K562 (cell line): ENCODE measurements around the gene INTS2. TPM values are rescaled to one million over a fixed set of nuclear protein-coding genes. Genes with fewer than 3 reads are reported as not detected.

Experiments used
- EZH2 ChIP-seq: IDR thresholded peaks from 2 replicates; pipeline ENCODE4 v1.6.1; 2012; ENCODE audit warnings: low read depth, mild to moderate bottlenecking, inconsistent platforms, low read length, borderline replicate concordance
- FOS ChIP-seq: IDR thresholded peaks from 3 replicates; pipeline ENCODE4 v1.6.1; 2011; ENCODE audit not compliant: insufficient read length; ENCODE audit errors: extremely low read depth
- FOXA1 ChIP-seq: fragments of 450-650 bp; IDR thresholded peaks from 2 replicates; pipeline ENCODE4 v1.6.1; 2016; ENCODE audit warnings: mild to moderate bottlenecking, borderline replicate concordance
- FOXA3 ChIP-seq, 2 experiments: fragments of 450-650 bp in 1 of 2; sonication (generic) in 1 of 2; formaldehyde crosslinking; IDR thresholded peaks in 1 of 2; conservative IDR thresholded peaks in 1 of 2; 2 replicates each; pipeline versions ENCODE4 v1.4.0 to v1.8.0; 2020 to 2022; ENCODE audit warnings: mild to moderate bottlenecking in 2 of 2, missing genetic modification reagents in 1 of 2
- GMEB1 ChIP-seq: fragments of 250-450 bp; sonication (Bioruptor Pico); IDR thresholded peaks from 2 replicates; pipeline ENCODE4 v1.4.0; 2020; ENCODE audit warnings: mild to moderate bottlenecking
- GTF2A2 ChIP-seq: IDR thresholded peaks from 2 replicates; pipeline ENCODE4 v1.6.1; 2016; ENCODE audit warnings: mild to moderate bottlenecking, missing genetic modification characterization, missing compliant biosample characterization
- HDAC8 ChIP-seq: fragments of 450-650 bp; IDR thresholded peaks from 2 replicates; pipeline ENCODE4 v1.6.1; 2016; ENCODE audit warnings: mild to moderate bottlenecking, missing genetic modification characterization, moderate library complexity, missing compliant biosample characterization
- LEF1 ChIP-seq: fragments of 450-650 bp; IDR thresholded peaks from 2 replicates; pipeline ENCODE4 v1.6.1; 2016; ENCODE audit warnings: mild to moderate bottlenecking
- NELFE ChIP-seq: IDR thresholded peaks from 2 replicates; pipeline ENCODE4 v1.6.1; 2011; ENCODE audit warnings: mild to moderate bottlenecking; ENCODE audit not compliant: insufficient read depth, insufficient read length
- NFE2L1 ChIP-seq: fragments of 450-650 bp; IDR thresholded peaks from 2 replicates; pipeline ENCODE4 v1.6.1; 2016; ENCODE audit warnings: missing genetic modification characterization, low read depth, mild to moderate bottlenecking, missing compliant biosample characterization, moderate library complexity, borderline replicate concordance
- POLR2H ChIP-seq: IDR thresholded peaks from 2 replicates; pipeline ENCODE4 v1.6.1; 2016; ENCODE audit warnings: missing genetic modification characterization, low read depth, mild to moderate bottlenecking, control low read depth, missing compliant biosample characterization, moderate library complexity
- SIRT6 ChIP-seq: IDR thresholded peaks from one replicate; pipeline ENCODE4 v1.6.1; 2012; ENCODE audit warnings: low read depth, mild to moderate bottlenecking, control low read depth, inconsistent platforms, low read length, moderate library complexity
- TARDBP ChIP-seq: fragments of 450-650 bp; IDR thresholded peaks from 2 replicates; pipeline ENCODE4 v1.6.1; 2016
- TCF7 ChIP-seq: sonication (generic); IDR thresholded peaks from 2 replicates; pipeline ENCODE4 v1.6.1; 2016; ENCODE audit warnings: antibody characterized with exemption, borderline replicate concordance
- ZKSCAN8 ChIP-seq: fragments of 200-800 bp; sonication (Bioruptor generic); IDR thresholded peaks from 2 replicates; pipeline ENCODE4 v1.6.1; 2016; ENCODE audit warnings: missing genetic modification characterization, missing compliant biosample characterization
- ZNF133 ChIP-seq: fragments of 250-450 bp; sonication (Bioruptor Pico); IDR thresholded peaks from 2 replicates; pipeline ENCODE4 v1.4.0; 2020; ENCODE audit warnings: mild to moderate bottlenecking
- ZNF212 ChIP-seq: fragments of 450-650 bp; formaldehyde crosslinking; IDR thresholded peaks from 2 replicates; pipeline ENCODE4 v1.4.0; 2020; ENCODE audit warnings: mild to moderate bottlenecking
- ZNF445 ChIP-seq: fragments of 250-450 bp; sonication (Bioruptor Pico); IDR thresholded peaks from 2 replicates; pipeline ENCODE4 v1.4.0; 2020; ENCODE audit warnings: low read depth, mild to moderate bottlenecking, moderate library complexity
- ZNF507 ChIP-seq: conservative IDR thresholded peaks from 2 replicates; pipeline ENCODE4 v1.6.1; 2017; ENCODE audit warnings: missing genetic modification characterization, missing compliant biosample characterization
- ZNF518B ChIP-seq: fragments of 250-450 bp; sonication (Bioruptor Pico); IDR thresholded peaks from 2 replicates; pipeline ENCODE4 v1.5.0; 2021; ENCODE audit warnings: mild to moderate bottlenecking, moderate library complexity
- ZNF695 ChIP-seq: fragments of 450-650 bp; formaldehyde crosslinking; IDR thresholded peaks from 2 replicates; pipeline ENCODE4 v1.4.0; 2020; ENCODE audit warnings: mild to moderate bottlenecking, moderate library complexity
- polyA plus RNA-seq, 8 experiments: library from polyadenylated mRNA; depleted of rRNA in 4 of 8; stranded (reverse) in 5 of 8; unstranded in 3 of 8; fragments of >200 nt; fragmentation: Nextera tagmentation in 2 of 8; fragmentation: Illumina TruSeq in 1 of 8; extraction: Ambion mirVana in 2 of 8; extraction: Trizol in 1 of 8; gene quantifications; 2 replicates each; pipeline versions ENCODE4 v1.2.1 to v1.2.3, GENCODE V29; 2011 to 2014; ENCODE audit warnings: inconsistent platforms in 1 of 8, missing spikeins in 1 of 8
- total RNA-seq, 7 experiments: library from RNA; depleted of rRNA in 6 of 7; stranded (reverse); fragments of >200 nt in 6 of 7; fragmentation: Illumina TruSeq in 2 of 7; extraction: Trizol in 2 of 7; gene quantifications; 2 replicates each; pipeline versions ENCODE4 v1.2.1 to v1.2.3, GENCODE V29; 2011 to 2021; ENCODE audit warnings: low replicate concordance in 1 of 7
- TF ChIP-seq, protein P1 (sequence below), 2 experiments: fragments of 450-650 bp; conservative IDR thresholded peaks; 2 replicates each; pipeline ENCODE4 v1.6.1; 2017; ENCODE audit warnings: mild to moderate bottlenecking in 2 of 2, moderate library complexity in 2 of 2

The INTS2 gene
- total and polyA plus RNA-seq, 9 of the 15 experiments (the other 6 are each of a cell fraction or from before 2014, with no cell fraction given) = 4.8 to 24.7 (median 12.8) TPM

GRCh38 chr17:61862975-61863800 lies 64.6 kb downstream of the INTS2 start, which contains the start of gene BRIP1 (continued):
- no peak for TF ChIP-seq GMEB1 (CRISPR knock-in tag)
- no peak for TF ChIP-seq ZNF507 (tag)
- peak; percentile 88 for TF ChIP-seq FOS
- no peak for TF ChIP-seq ZNF212
- no peak for TF ChIP-seq FOXA1
- TF ChIP-seq GTF2A2 (tag) = no peak
- TF ChIP-seq NFE2L1 (tag) = no peak
- TF ChIP-seq ZNF695 (CRISPR knock-in tag) = no peak
- 0 out of 2 replicates have a peak, but pooled peaks have one; percentile 26 for TF ChIP-seq LEF1
- no peak for TF ChIP-seq SIRT6
- TF ChIP-seq TARDBP = no peak
- peak; percentile 27; the same call in 1 of the 2 replicates for TF ChIP-seq TCF7
- peak; percentile 83 for TF ChIP-seq POLR2H
- TF ChIP-seq ZNF518B (CRISPR knock-in tag) = no peak
- no peak for TF ChIP-seq EZH2
- TF ChIP-seq FOXA3 (CRISPR knock-in tag; conservative IDR thresholded peaks at IDR 0.05 in 1 of 2, IDR thresholded peaks at IDR 0.05 in 1 of 2) = no peak
- no peak for TF ChIP-seq NELFE
- TF ChIP-seq HDAC8 (tag) = no peak
- TF ChIP-seq, protein P1, sequence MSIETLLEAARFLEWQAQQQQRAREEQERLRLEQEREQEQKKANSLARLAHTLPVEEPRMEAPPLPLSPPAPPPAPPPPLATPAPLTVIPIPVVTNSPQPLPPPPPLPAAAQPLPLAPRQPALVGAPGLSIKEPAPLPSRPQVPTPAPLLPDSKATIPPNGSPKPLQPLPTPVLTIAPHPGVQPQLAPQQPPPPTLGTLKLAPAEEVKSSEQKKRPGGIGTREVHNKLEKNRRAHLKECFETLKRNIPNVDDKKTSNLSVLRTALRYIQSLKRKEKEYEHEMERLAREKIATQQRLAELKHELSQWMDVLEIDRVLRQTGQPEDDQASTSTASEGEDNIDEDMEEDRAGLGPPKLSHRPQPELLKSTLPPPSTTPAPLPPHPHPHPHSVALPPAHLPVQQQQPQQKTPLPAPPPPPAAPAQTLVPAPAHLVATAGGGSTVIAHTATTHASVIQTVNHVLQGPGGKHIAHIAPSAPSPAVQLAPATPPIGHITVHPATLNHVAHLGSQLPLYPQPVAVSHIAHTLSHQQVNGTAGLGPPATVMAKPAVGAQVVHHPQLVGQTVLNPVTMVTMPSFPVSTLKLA (conservative IDR thresholded peaks at IDR 0.05) = no peak; a peak in 2 of 4 replicates
- TF ChIP-seq ZKSCAN8 (CRISPR knock-in tag) = no peak
- no peak for TF ChIP-seq ZNF445
- no peak for TF ChIP-seq ZNF133 (CRISPR knock-in tag)
